Measurements from ENCODE around the gene NTNG2. TPM values are rescaled to one million over a fixed set of nuclear protein-coding genes. Genes with fewer than 3 reads are reported as not detected.

Gene NTNG2
- total RNA-seq, 2 experiments from 2014 or later: 1.2 TPM

- CTCF ChIA-PET: no interaction called here
- POLR2A ChIA-PET: no interaction called here
Measured at GRCh38 chr9:132144708-132145365, 17.0 kb upstream of the NTNG2 start.

- ChIA-PET CTCF (interaction anchor here (0.6 kb wide), 1 partner anchor 11 kb away, joined by 3 read pairs; no protein-coding TSS in a partner anchor), POLR2A (no interaction called here)
Measured at GRCh38 chr9:132146039-132146438, 15.8 kb upstream of the NTNG2 start.

GRCh38 chr9:132146575-132146974, 15.3 kb upstream of the NTNG2 start:
- ChIA-PET POLR2A (no interaction called here), CTCF (interaction anchor here (0.6 kb wide), 2 partner anchors 10 to 365 kb away, joined by 3 read pairs; no protein-coding TSS in a partner anchor)

GRCh38 chr9:132147331-132147730, 14.5 kb upstream of the NTNG2 start:
- CTCF ChIA-PET: interaction anchor here (0.6 kb wide), 3 partner anchors 14 to 366 kb away, joined by 3 read pairs; no protein-coding TSS in a partner anchor
- POLR2A ChIA-PET: interaction anchor here (0.5 kb wide), 1 partner anchor 16 kb away, joined by 3 read pairs; no protein-coding TSS in a partner anchor

GRCh38 chr9:132147839-132148238, 14.0 kb upstream of the NTNG2 start:
- CTCF ChIA-PET: interaction anchor here (0.6 kb wide), 1 partner anchor 21 kb away, joined by 3 read pairs; no protein-coding TSS in a partner anchor

GRCh38 chr9:132150256-132150655, 11.6 kb upstream of the NTNG2 start:
- ChIA-PET POLR2A (no interaction called here), CTCF (no interaction called here)

More at GRCh38 chr9:132147839-132148238, 14.0 kb upstream of the NTNG2 start:
- POLR2A ChIA-PET: interaction anchor here (0.5 kb wide), 1 partner anchor 16 kb away, joined by 3 read pairs; no protein-coding TSS in a partner anchor

GRCh38 chr9:132151118-132151517, 10.7 kb upstream of the NTNG2 start:
- CTCF ChIA-PET: no interaction called here
- POLR2A ChIA-PET: no interaction called here

GRCh38 chr9:132152231-132152630, 9.6 kb upstream of the NTNG2 start:
- POLR2A ChIA-PET: no interaction called here
- CTCF ChIA-PET: no interaction called here

- CTCF ChIA-PET: no interaction called here
Measured at GRCh38 chr9:132154863-132155567, 6.8 kb upstream of the NTNG2 start.

GRCh38 chr9:132155568-132155895, 6.3 kb upstream of the NTNG2 start:
- ChIA-PET POLR2A (no interaction called here), CTCF (no interaction called here)

More at GRCh38 chr9:132154863-132155567, 6.8 kb upstream of the NTNG2 start:
- POLR2A ChIA-PET: no interaction called here

- ChIA-PET POLR2A (no interaction called here), CTCF (interaction anchor here (0.6 to 0.7 kb wide), 2 partner anchors 10 to 62 kb away, joined by 3 read pairs; no protein-coding TSS in a partner anchor)
Measured at GRCh38 chr9:132156262-132156661, 5.6 kb upstream of the NTNG2 start.

- ChIA-PET CTCF (interaction anchor here (3.0 kb wide), 1 partner anchor 79 kb away, joined by 7 read pairs; no protein-coding TSS in a partner anchor), POLR2A (no interaction called here)
Measured at GRCh38 chr9:132157347-132158116, 4.3 kb upstream of the NTNG2 start.

- POLR2A ChIA-PET: no interaction called here
- CTCF ChIA-PET: interaction anchor here (0.6 kb wide), 1 partner anchor 35 kb away, joined by 3 read pairs; no protein-coding TSS in a partner anchor
Measured at GRCh38 chr9:132160802-132161742, 786 bp upstream of the NTNG2 start.

- POLR2A ChIA-PET: interaction anchor here (0.6 kb wide), 1 partner anchor 71 kb away, joined by 4 read pairs; no protein-coding TSS in a partner anchor
- CTCF ChIA-PET: interaction anchor here (0.9 to 1.0 kb wide), 2 partner anchors 73 to 78 kb away, joined by 3 read pairs; no protein-coding TSS in a partner anchor
Measured at GRCh38 chr9:132162764-132163456, 1.1 kb downstream of the NTNG2 start.

- ChIA-PET POLR2A (interaction anchor here (0.6 to 0.7 kb wide), 2 partner anchors 16 to 70 kb away, joined by 3 to 4 read pairs; no protein-coding TSS in a partner anchor), CTCF (interaction anchor here (1.0 to 1.1 kb wide), 2 partner anchors 73 to 401 kb away, joined by 3 to 4 read pairs; no protein-coding TSS in a partner anchor)
Measured at GRCh38 chr9:132163457-132163875, 1.6 kb downstream of the NTNG2 start.

GRCh38 chr9:132163876-132164603, 2.2 kb downstream of the NTNG2 start:
- CTCF ChIA-PET: interaction anchor here (0.7 to 1.1 kb wide), 3 partner anchors 72 to 401 kb away, joined by 3 to 4 read pairs (median 3); no protein-coding TSS in a partner anchor
- POLR2A ChIA-PET: interaction anchor here (0.6 to 0.7 kb wide), 2 partner anchors 16 to 70 kb away, joined by 3 to 4 read pairs; no protein-coding TSS in a partner anchor

All from activated CD8-positive, alpha-beta memory T cell treated with anti-CD3 and anti-CD28 coated beads for 36 hours (primary cell).